K562 (cell line): ENCODE data around the gene ZFP62. TPM values are rescaled to one million over a fixed set of nuclear protein-coding genes. Genes with fewer than 3 reads are reported as not detected.

Experiments used
- ATAC-seq: fragments of 200-7000 bp; cut with Tn5 transposase; 3 replicates; pipeline ENCODE4 v1.9.1; 2020; ENCODE audit warnings: moderate library complexity
- BruUV-seq: library from RNA; stranded (reverse); fragments of 400-500 nt; replicated peaks from 2 replicates; lab custom pipeline; 2021; lab: Mats Ljungman, UMichigan
- CTCF ChIA-PET: fragments of 300-600 bp; formaldehyde crosslinking; extraction: SDS; loops from one replicate; lab custom pipeline; 2021; ENCODE audit warnings: low intra/inter-chr PET ratio; lab: Yijun Ruan, JAX
- POLR2A ChIA-PET: fragments of 300-600, 350-650 bp; sonication (Branson Sonifier 250); formaldehyde crosslinking; extraction: SDS; loops from one replicate; lab custom pipeline; 2021; ENCODE audit warnings: antibody characterized with exemption, inconsistent platforms; lab: Yijun Ruan, JAX
- DNase-seq, 4 experiments: peaks; one replicate each; pipeline versions ENCODE4 v3.0.0 to v3.0.0-alpha.2; 2011 to 2018; ENCODE audit warnings: low spot score in 3 of 4, mixed read lengths in 3 of 4; ENCODE audit errors: extremely low read depth in 1 of 4
- FAIRE-seq: peaks from 2 replicates; lab custom pipeline; 2011; peaks lifted over from hg19 to GRCh38; lab: Jason Lieb, UNC
- H2AFZ ChIP-seq: 2 replicates; pipeline ENCODE4 v1.6.0; 2011; ENCODE audit warnings: low read depth, low read length, control low read depth, inconsistent platforms
- H3K27ac ChIP-seq: fragments of 200-600 bp; 3 replicates; pipeline ENCODE4 v1.8.0; 2011; ENCODE audit warnings: low read depth, mild to moderate bottlenecking, control low read depth, inconsistent platforms, low read length, moderate library complexity, mixed read lengths; ENCODE audit errors: extremely low read depth
- H3K27me3 ChIP-seq, 2 experiments: fragments of 300-600 bp in 1 of 2; 2 replicates in 1 of 2; 3 replicates in 1 of 2; pipeline versions ENCODE4 v1.6.0 to v1.8.0; 2011; ENCODE audit warnings: inconsistent platforms in 2 of 2, low read length in 2 of 2, mild to moderate bottlenecking in 1 of 2, mixed read lengths in 1 of 2, moderate library complexity in 1 of 2; ENCODE audit not compliant: control insufficient read depth in 2 of 2, insufficient read depth in 2 of 2
- H3K36me3 ChIP-seq: fragments of 300-600 bp; 3 replicates; pipeline ENCODE4 v1.8.0; 2011; ENCODE audit warnings: mild to moderate bottlenecking, low read length, inconsistent platforms; ENCODE audit not compliant: control insufficient read depth, insufficient read depth
- H3K4me1 ChIP-seq, 2 experiments: fragments of 200-600 bp in 1 of 2; replicated peaks in 1 of 2; 2 replicates in 1 of 2; 3 replicates in 1 of 2; pipeline versions ENCODE4 v1.5.1 to v1.8.0; 2011; ENCODE audit warnings: inconsistent platforms in 2 of 2, low read length in 2 of 2, mild to moderate bottlenecking in 1 of 2, mixed read lengths in 1 of 2, moderate library complexity in 1 of 2; ENCODE audit not compliant: control insufficient read depth in 2 of 2, insufficient read depth in 2 of 2
- H3K4me2 ChIP-seq: 2 replicates; pipeline ENCODE4 v1.6.1; 2011; ENCODE audit warnings: low read length, control low read depth, inconsistent platforms, mixed read lengths; ENCODE audit not compliant: insufficient read depth
- H3K4me3 ChIP-seq: fragments of 200-600 bp; sonication (generic), shearing (Covaris generic); 2 replicates; pipeline ENCODE4 v1.5.1; 2016; ENCODE audit warnings: control low read depth, inconsistent platforms
- H3K79me2 ChIP-seq: fragments of 200-600 bp; 3 replicates; pipeline ENCODE4 v1.8.0; 2011; ENCODE audit warnings: low read length, inconsistent platforms; ENCODE audit not compliant: control insufficient read depth, insufficient read depth
- H3K9ac ChIP-seq, 2 experiments: 2 replicates each; pipeline versions ENCODE4 v1.6.0 to v1.6.1; 2011; ENCODE audit warnings: low read depth in 2 of 2, low read length in 2 of 2, control low read depth in 1 of 2, inconsistent platforms in 1 of 2, mild to moderate bottlenecking in 1 of 2, mixed read lengths in 1 of 2; ENCODE audit not compliant: insufficient read depth in 1 of 2
- H3K9me1 ChIP-seq: one replicate; pipeline ENCODE4 v1.6.0; 2011; ENCODE audit warnings: inconsistent platforms, mild to moderate bottlenecking, low read length, moderate library complexity; ENCODE audit not compliant: control insufficient read depth, insufficient read depth
- H3K9me3 ChIP-seq: replicated peaks from 2 replicates; pipeline ENCODE4 v1.5.1; 2011; ENCODE audit warnings: low read depth, low read length, inconsistent platforms; ENCODE audit not compliant: control insufficient read depth, insufficient read depth
- H4K20me1 ChIP-seq: replicated peaks from 2 replicates; pipeline ENCODE4 v1.6.1; 2011; ENCODE audit warnings: low read length, inconsistent platforms, mixed read lengths; ENCODE audit not compliant: control insufficient read depth, insufficient read depth
- BRF1 ChIP-seq: IDR thresholded peaks from 3 replicates; pipeline ENCODE4 v1.6.1; 2011; ENCODE audit warnings: borderline replicate concordance, mild to moderate bottlenecking; ENCODE audit not compliant: insufficient read length; ENCODE audit errors: extremely low read depth
- CAMTA2 ChIP-seq: fragments of 250-450 bp; sonication (Bioruptor Pico); conservative IDR thresholded peaks from 2 replicates; pipeline ENCODE4 v1.5.1; 2022
- CCAR2 ChIP-seq: fragments of 200-400 bp; formaldehyde crosslinking; IDR thresholded peaks from 2 replicates; pipeline ENCODE4 v1.6.1; 2017; ENCODE audit warnings: mild to moderate bottlenecking, low read depth, low read length
- GTF2A2 ChIP-seq: IDR thresholded peaks from 2 replicates; pipeline ENCODE4 v1.6.1; 2016; ENCODE audit warnings: mild to moderate bottlenecking, missing genetic modification characterization, missing compliant biosample characterization
- HMG20A ChIP-seq: fragments of 450-650 bp; formaldehyde crosslinking; conservative IDR thresholded peaks from 2 replicates; pipeline ENCODE4 v1.4.0; 2020; ENCODE audit warnings: mild to moderate bottlenecking, mixed read lengths
- KDM5B ChIP-seq: fragments of 200-600 bp; sonication (generic); IDR thresholded peaks from 2 replicates; pipeline ENCODE4 v1.6.1; 2012; ENCODE audit warnings: low read depth, mild to moderate bottlenecking, moderate library complexity, low read length, control low read depth, inconsistent platforms; ENCODE audit not compliant: insufficient replicate concordance
- NUFIP1 ChIP-seq: fragments of 450-650 bp; IDR thresholded peaks from 2 replicates; pipeline ENCODE4 v1.6.1; 2018; ENCODE audit not compliant: partially characterized antibody
- PHB ChIP-seq: fragments of 250-450 bp; sonication (Bioruptor Pico); IDR thresholded peaks from 2 replicates; pipeline ENCODE4 v1.5.0; 2021
- RFX1 ChIP-seq: fragments of 450-650 bp; IDR thresholded peaks from 2 replicates; pipeline ENCODE4 v1.6.1; 2016; ENCODE audit warnings: mild to moderate bottlenecking, moderate library complexity
- RUNX1 ChIP-seq: sonication (generic); IDR thresholded peaks from 2 replicates; pipeline ENCODE4 v1.6.1; 2016; ENCODE audit warnings: antibody characterized with exemption, low read depth
- SIX5 ChIP-seq, 2 experiments: IDR thresholded peaks; 2 replicates each; pipeline ENCODE4 v1.6.1; 2011; ENCODE audit warnings: low read length in 2 of 2, borderline replicate concordance in 1 of 2, low read depth in 1 of 2, mild to moderate bottlenecking in 1 of 2, moderate library complexity in 1 of 2; ENCODE audit not compliant: insufficient read depth in 1 of 2
- SMARCC2 ChIP-seq: fragments of 450-650 bp; IDR thresholded peaks from 2 replicates; pipeline ENCODE4 v1.6.1; 2017; ENCODE audit warnings: antibody characterized with exemption, moderate library complexity, mild to moderate bottlenecking, low read depth
- TGIF2 ChIP-seq: sonication (generic); formaldehyde crosslinking; IDR thresholded peaks from 2 replicates; pipeline ENCODE4 v1.8.1; 2022; ENCODE audit warnings: mild to moderate bottlenecking, missing genetic modification reagents, moderate library complexity
- ZC3H8 ChIP-seq: fragments of 450-650 bp; IDR thresholded peaks from 2 replicates; pipeline ENCODE4 v1.6.1; 2017
- ZNF121 ChIP-seq: sonication (generic); formaldehyde crosslinking; conservative IDR thresholded peaks from 2 replicates; pipeline ENCODE4 v1.8.0; 2022; ENCODE audit warnings: missing genetic modification reagents
- ZNF316 ChIP-seq: fragments of 450-650 bp; IDR thresholded peaks from 2 replicates; pipeline ENCODE4 v1.6.1; 2016
- ZNF696 ChIP-seq: fragments of 250-450 bp; sonication (Bioruptor Pico); conservative IDR thresholded peaks from 2 replicates; pipeline ENCODE4 v1.4.0; 2020; ENCODE audit warnings: mild to moderate bottlenecking, moderate library complexity
- WGBS: fragments of 100-300 bp; shearing (Covaris generic); methylation state at CpG from one replicate; pipeline ENCODE4 v1.1.6; 2016; ENCODE audit warnings: low coverage, mixed read lengths; ENCODE audit not compliant: insufficient coverage; ENCODE audit errors: missing lambda C conversion rate; 5-methylcytosine and 5-hydroxymethylcytosine counted together
- in situ Hi-C: fragments of 300-500 bp; cut with MboI; formaldehyde crosslinking; loops from 4 replicates; pipeline ENCODE4 v1.15.0; 2018; ENCODE audit warnings: inconsistent platforms, mixed read lengths
- intact Hi-C: fragments of 100-400 bp; cut with micrococcal nuclease; formaldehyde crosslinking; loops from 2 replicates; pipeline ENCODE4 v1.14.2; 2022
- polyA plus RNA-seq, 8 experiments: library from polyadenylated mRNA; depleted of rRNA in 4 of 8; stranded (reverse) in 5 of 8; unstranded in 3 of 8; fragments of >200 nt; fragmentation: Nextera tagmentation in 2 of 8; fragmentation: Illumina TruSeq in 1 of 8; extraction: Ambion mirVana in 2 of 8; extraction: Trizol in 1 of 8; gene quantifications; 2 replicates each; pipeline versions ENCODE4 v1.2.1 to v1.2.3, GENCODE V29; 2011 to 2014; ENCODE audit warnings: inconsistent platforms in 1 of 8, missing spikeins in 1 of 8
- total RNA-seq, 7 experiments: library from RNA; depleted of rRNA in 6 of 7; stranded (reverse); fragments of >200 nt in 6 of 7; fragmentation: Illumina TruSeq in 2 of 7; extraction: Trizol in 2 of 7; gene quantifications; 2 replicates each; pipeline versions ENCODE4 v1.2.1 to v1.2.3, GENCODE V29; 2011 to 2021; ENCODE audit warnings: low replicate concordance in 1 of 7
- TF ChIP-seq, protein P1 (sequence below): fragments of 450-650 bp; IDR thresholded peaks from 2 replicates; pipeline ENCODE4 v1.7.0; 2016; ENCODE audit warnings: borderline replicate concordance

ZFP62 gene
- total and polyA plus RNA-seq, 9 of the 15 experiments (the other 6 are each of a cell fraction or from before 2014, with no cell fraction given), result 12.2 to 37.5 (median 25.0) TPM

DNA sequence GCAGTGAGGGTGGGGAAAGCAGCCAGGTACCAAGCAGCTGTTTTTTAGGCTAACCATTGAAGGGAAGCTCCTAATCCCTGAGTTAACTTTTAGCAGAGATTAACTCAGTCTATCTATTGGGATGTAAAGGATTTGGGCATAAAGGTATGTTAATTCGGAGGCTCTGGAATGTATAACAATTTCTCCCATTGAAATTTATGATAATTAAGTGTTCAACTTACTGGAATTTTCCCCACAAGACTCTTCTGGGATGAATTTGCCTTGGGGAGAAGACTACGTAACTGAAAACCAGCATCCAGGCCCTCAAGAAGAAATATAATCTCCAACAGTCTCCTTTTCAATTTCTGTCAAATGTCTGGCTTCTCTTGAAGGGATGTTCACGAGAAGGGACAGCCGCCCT, 23.6 kb downstream of the ZFP62 start:
- 89% methylated on average over 4 of the region's 4 CpGs for WGBS
- Histone ChIP-seq H3K4me3 (no peak overlapping the region), H3K27me3 (no peaks in the 10 kb centered on the region), H3K9me1 (no peaks in the 10 kb centered on the region), H3K9me3 (no peaks in the 10 kb centered on the region), H3K79me2 (peaks cover 5% of the 10 kb centered on the region; the same call in 2 of the 3 replicates), H3K9ac (no peak overlapping the region), H3K27ac (no peak overlapping the region), H3K36me3 (peaks cover 13% of the 10 kb centered on the region; the same call in 1 of the 3 replicates), H3K4me1 (peaks cover 3 to 4% of the 10 kb centered on the region in 2 experiments; a peak in 3 of 5 replicates), H3K4me2 (no peak overlapping the region), H2AFZ (no peak overlapping the region), H4K20me1 (no peaks in the 10 kb centered on the region)
- no peak for FAIRE-seq
- ChIA-PET POLR2A (interaction anchor here (0.6 to 0.9 kb wide), 3 partner anchors 10 to 384 kb away, joined by 3 read pairs; no protein-coding TSS in a partner anchor), CTCF (no interaction called here)
- in situ Hi-C loops, result no loop called here
- no TSS peak for BruUV-seq
- intact Hi-C loops, result no loop called here
- no peak for DNase-seq
- TF ChIP-seq, protein P1, sequence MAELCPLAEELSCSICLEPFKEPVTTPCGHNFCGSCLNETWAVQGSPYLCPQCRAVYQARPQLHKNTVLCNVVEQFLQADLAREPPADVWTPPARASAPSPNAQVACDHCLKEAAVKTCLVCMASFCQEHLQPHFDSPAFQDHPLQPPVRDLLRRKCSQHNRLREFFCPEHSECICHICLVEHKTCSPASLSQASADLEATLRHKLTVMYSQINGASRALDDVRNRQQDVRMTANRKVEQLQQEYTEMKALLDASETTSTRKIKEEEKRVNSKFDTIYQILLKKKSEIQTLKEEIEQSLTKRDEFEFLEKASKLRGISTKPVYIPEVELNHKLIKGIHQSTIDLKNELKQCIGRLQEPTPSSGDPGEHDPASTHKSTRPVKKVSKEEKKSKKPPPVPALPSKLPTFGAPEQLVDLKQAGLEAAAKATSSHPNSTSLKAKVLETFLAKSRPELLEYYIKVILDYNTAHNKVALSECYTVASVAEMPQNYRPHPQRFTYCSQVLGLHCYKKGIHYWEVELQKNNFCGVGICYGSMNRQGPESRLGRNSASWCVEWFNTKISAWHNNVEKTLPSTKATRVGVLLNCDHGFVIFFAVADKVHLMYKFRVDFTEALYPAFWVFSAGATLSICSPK, result no peak
- TF ChIP-seq CCAR2 (no peak), KDM5B (no peak), RUNX1 (no peak), SIX5 (IDR thresholded peaks at IDR 0.05; ENCODE audit: borderline replicate concordance in 1 of 2, insufficient read depth in 1 of 2, low read depth in 1 of 2, low read length in 2 of 2) (no peak), PHB (CRISPR knock-in tag) (no peak), GTF2A2 (no peak), ZNF696 (CRISPR knock-in tag) (no peak), NUFIP1 (no peak), ZNF121 (CRISPR knock-in tag) (no peak), BRF1 (no peak), CAMTA2 (no peak), ZC3H8 (no peak), HMG20A (CRISPR knock-in tag) (no peak), RFX1 (no peak), SMARCC2 (no peak), TGIF2 (CRISPR knock-in tag) (no peak), ZNF316 (no peak)
- no peak for ATAC-seq
